GM19468 (cell line): Measurements from ENCODE around the gene WDR91.

ENCODE experiments used
- ATAC-seq: cut with Tn5 transposase; IDR thresholded peaks from one replicate; pipeline ENCODE4 v1.9.1; 2021; ENCODE audit warnings: mild to moderate bottlenecking, moderate library complexity, moderate number of reproducible peaks; ENCODE audit not compliant: unreplicated experiment; ENCODE audit errors: extremely low read depth

The WDR91 gene

DNA sequence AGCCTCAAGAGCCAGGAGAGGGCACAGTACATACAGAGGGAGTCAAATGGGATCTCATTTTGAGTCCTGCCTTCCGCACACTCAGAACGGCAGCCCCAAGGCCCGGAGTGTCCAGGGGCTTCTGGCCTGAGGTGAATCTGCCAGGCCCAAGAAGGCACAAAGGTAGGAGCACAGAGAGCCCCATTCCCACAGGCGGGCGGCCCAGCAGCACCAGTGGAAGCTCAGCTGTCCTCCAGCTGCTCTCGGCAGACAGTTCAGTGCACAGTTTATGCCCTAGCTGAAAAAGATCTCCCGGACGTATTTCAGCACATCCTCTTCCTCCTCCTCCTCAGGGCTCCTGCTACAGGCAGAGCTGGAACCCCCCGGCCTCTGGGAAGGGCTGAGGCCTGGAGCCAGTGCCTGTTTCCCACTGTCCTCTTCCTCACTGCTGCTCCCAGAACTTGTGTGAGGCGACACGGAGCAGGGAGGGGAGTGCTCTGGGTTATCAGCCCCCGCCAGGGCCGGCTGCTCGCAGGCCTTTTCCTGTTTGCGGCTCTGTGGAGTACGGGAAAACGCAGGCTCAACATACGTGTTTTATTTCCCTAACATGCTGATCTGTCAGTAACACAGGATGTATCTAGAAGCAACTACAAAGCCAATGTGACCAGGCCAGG lies 44.9 kb downstream of the WDR91 start:
- ATAC-seq = no peak

DNA sequence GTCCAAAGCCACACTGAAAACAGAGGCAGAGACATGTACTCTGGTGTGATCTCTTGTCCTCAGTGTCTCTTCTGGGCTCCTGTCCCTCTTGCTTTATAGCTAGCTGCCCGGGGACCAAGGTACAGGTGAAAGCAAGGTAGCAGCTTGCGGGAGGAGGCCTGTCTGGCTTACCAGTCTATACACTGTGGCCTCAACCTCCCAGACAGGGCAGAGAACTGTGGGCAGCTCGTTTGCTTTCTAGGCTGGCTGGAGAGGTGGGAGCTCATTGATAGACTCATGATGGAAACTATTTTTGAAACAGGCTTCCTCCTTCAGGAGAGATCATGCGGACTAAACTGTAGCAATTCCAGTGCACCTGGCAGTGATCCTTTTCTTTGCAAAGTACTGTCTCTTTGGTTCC lies 45.5 kb downstream of the WDR91 start:
- no peak for ATAC-seq

DNA sequence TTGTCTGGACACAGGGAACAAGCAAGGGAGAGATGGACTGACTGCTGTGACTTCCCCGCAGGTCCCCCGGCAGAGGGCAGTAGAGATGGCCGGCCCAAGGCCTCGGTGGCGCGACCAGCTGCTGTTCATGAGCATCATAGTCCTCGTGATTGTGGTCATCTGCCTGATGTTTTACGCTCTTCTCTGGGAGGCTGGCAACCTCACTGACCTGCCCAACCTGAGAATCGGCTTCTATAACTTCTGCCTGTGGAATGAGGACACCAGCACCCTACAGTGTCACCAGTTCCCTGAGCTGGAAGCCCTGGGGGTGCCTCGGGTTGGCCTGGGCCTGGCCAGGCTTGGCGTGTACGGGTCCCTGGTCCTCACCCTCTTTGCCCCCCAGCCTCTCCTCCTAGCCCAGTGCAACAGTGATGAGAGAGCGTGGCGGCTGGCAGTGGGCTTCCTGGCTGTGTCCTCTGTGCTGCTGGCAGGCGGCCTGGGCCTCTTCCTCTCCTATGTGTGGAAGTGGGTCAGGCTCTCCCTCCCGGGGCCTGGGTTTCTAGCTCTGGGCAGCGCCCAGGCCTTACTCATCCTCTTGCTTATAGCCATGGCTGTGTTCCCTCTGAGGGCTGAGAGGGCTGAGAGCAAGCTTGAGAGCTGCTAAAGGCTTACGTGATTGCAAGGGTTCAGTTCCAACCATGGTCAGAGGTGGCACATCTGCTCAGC lies 46.8 kb downstream of the WDR91 start:
- ATAC-seq = no peak

DNA sequence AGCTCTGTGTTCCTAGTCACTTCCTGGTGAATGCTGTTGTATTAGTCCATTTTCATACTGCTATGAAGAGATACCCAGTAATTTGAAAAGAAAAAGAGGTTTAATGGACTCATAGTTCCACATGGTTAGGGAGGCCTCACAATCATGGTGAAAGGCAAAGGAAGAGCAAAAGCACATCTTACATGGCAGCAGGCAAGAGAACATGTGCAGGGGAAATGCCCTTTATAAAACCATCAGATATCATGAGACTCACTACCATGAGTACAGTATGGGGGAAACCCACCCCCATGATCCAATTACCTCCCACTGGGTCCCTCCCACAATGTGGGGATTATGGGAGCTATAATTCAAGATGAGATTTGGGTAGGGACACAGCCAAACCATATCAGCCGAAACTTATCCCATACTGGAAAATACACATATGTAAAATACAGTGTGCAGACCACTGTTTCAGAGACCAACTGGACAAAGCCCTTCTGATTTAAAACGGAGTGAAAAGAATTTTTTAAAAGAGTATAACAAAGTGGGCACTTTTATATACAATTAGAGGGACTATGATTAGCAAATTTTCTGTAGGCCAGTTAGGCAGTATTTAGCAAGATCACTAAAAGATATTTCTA lies 48.8 kb downstream of the WDR91 start:
- no peak for ATAC-seq

DNA sequence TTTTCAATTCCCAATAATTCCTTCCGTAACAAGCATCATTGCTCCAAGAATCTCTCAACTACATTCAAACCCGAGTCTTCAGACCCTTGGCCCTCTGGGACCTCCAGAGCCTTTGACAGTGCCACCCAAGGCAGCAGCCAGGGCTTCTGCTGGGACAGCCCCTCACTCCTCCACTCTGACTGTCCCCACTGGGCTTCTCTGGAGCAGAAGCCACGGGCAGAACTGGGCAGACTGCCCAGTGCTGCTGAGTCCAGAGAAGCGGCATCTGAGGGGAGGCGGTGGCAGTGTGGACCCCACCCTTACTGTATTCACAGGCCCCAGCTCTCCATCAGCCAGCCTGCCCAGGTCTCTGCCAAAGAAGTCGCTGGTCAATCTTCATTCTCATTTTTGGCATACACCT lies 49.7 kb downstream of the WDR91 start:
- no peak for ATAC-seq

DNA sequence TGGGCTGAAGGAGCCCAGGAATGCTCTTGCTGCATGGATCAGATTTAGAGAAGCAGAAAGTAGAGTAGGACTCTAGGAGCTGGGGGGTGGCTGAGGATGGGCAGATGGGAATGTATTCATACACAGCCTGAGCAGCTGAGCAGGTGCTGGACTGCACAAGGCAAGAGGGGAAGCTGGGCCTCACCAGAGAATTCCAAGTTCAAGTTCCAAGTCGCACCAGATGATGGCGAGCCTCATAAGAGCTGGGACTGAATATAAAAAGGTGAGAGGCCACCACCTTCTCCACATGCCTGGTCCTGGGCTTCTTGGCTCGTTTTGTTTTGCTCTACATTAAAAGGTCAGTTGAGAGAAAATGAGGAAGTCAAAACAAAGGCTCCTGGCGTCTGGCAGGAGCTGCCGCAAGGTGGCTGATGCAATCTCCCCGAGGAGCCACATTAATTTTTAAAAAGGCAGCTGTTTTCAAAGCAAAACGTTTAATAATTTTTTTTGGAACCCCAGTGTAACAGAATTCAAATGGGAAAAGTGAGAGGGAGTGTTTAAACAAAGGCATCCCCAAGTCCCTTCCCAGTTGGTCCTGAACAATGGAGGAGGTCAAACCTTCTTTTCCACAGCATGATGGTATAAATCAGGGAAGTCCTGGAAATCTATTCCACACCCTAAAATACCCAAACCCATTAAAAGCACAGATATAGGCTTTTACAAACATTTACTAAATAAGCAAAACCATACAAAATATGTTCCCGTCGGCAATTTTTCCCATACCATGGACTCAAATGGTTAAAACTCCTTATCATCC lies 50.3 kb downstream of the WDR91 start:
- ATAC-seq = no peak

DNA sequence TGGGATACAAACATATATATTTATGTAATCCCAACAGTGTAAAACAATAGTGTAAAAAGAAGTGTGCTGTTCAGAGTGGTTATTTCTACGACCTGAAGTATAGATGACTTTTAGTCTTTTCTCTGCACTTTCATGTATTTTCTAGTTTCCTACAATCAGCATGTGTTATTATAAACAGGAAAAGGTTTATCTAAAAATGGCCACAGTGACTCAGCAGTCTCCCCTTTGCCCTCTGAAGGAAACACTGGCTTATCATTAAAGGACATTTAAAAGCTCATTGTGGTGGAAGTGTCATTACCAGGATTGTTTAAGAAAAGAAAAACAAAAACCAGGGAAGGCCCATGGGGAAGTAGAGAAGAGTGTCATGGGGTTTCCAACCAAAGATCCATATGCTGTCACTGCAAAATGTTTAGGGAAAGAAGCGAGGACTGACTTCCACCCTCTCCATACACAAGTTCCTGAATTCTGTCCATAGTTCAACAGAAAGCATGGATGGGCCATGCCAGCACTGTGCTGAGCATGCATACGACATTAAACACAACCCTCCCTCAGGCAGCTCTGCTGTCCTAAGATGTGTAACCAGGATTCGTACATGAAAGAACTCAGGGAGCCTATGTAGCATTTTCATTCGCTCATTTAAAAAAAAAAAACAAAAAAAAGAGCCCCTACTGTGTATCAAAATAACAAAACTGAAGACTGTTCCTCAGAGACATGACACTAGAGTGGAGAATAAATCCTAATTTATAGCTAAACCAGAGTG lies 51.0 kb downstream of the WDR91 start:
- no peak for ATAC-seq

DNA sequence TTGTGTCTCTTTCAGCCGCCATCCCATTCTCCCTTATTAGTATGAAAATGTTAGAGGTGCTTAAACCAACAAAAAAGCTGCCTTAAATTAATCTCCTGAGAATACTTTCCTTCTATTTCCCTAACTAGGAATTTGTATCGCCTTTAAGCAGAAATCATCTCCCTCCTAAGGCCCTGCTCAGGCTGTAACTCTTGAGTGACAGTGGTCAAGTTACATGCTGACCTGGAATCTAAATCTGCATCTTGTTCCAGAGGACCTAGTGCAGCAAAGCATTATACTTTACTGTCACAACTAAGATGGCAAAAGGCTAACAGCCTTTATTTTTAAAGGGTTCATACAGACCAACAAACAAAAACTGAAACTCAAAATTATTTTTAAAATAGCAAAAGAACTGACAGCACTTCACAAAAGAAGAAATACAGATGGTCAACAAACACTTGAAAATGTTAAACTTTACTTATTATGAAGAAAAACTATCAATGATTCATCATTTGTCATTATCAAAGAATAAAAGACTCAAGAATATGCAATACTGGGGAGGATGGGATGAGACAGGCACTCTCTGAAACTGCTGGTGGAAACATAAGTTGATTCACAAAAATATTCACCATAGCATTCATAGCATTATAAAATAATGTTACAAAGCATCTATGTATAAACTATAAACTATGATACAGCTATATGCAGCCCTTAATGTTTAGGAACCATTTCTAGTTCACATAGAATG lies 51.8 kb downstream of the WDR91 start:
- ATAC-seq = no peak

DNA sequence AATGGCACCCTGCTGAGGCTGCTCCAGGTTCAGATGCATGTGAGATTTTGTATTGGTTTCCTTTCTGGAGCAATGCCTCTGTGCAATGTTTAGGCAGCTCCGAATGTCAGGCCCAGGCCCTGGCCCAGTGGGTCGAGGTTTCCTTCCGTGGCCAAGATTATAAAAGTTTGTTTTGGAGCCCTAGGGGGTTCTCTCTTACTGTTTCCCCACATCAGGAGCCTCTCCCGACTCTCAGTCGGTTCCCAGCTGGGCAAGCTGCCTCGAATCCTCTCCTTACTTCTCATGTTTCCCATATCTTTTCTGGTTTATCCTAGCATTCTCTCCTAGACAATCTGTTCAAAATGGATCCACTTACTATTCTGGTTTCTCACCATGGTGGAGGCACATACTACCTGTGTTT lies 52.5 kb downstream of the WDR91 start:
- no peak for ATAC-seq

DNA sequence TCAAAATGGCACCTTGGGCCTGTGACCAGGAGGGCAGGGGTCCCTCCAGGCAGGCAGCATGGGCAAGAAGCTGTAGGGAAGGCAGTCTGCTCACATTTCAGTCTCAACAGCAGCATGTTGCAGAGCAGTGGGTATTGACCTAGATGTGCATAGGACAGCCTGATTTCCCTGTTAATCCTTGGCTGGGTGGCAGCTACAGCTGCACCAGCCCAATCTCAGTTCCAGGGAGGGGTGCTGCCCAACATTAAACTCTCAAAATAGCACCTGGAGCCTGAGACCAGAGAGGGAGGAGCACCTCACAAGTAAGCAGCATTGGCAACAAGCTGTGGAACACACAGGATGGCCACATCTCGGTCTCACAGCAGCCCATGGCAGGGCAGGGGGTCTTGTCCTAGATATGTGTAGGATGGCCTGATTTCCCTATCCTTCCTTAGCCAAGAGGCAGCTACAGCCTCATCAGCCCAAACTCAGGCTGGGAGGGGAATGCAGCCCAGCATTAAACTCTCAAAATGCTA lies 53.1 kb downstream of the WDR91 start:
- ATAC-seq = no peak

DNA sequence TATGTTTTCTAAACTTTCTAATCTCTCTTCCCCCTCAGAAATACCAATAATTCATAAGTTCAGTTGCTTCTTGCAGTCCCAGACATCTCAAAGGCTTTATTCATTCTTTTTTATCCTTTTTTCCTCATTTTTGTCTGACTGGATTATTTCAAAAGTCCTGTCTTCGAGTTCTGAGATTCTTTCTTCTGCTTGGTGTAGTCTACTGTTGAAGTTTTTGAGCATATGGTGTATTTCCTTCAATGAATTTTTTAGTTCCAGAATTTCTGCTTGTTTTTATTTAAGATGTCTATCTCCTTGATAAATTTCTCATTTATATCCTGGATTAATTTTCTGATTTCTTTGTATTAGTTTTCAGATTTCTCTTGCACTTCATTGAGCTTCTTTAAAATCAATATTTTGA lies 55.0 kb downstream of the WDR91 start:
- ATAC-seq = no peak

DNA sequence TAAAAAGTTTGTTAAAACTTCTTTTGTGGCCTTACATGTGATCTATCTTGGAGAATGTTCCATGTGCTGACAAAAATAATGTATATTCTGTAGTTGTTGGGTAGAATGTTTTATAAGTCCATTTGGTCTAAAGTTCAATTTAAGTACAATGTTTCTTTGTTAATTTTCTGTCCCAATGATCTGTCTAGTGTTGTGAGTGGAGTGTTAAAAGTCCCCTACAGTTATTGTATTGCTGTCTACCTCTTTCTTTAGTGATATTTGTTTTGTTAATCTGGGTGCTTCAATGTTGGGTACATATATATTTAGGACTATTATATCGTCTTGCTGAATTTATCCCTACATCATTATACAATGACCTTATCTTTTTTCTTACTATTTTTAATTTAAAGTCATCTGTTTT lies 56.6 kb downstream of the WDR91 start:
- no peak for ATAC-seq

DNA sequence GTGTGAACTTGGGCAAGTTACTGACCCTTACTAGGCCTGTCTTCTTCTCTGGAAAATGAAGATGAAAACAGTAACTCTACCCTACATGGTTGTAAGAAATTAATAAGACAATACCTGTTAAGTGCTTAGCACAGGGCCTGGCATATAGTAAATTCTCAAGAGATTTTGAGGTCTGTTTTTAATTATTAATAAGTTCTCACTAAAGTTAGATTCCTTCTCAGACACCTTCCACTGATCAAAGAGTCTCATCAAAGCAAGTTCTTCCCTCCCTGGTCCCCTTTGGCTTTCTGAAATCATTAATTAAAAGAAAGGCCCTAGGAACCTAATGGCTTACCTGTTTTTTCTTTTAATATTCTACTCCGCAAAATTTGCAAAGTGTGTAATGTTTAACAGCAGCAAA lies 58.9 kb downstream of the WDR91 start:
- ATAC-seq = no peak

DNA sequence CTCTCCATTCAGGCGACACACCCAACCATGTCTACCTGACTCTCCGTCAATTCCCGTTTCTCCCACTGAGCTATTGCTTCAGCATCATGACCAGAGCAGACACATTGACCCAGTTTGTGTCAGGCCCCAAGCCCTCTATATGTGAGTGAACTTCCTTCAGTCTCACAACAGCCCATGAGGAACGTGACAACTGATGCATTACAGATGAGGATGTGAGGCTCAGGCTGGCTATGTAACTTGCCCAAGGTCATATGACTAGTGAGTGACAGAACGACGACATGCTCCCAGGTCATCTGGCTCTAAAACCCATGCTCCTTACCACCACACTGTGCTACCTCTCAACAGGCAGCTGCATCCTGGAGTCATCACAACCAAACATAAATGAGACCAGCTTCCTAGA lies 59.8 kb downstream of the WDR91 start:
- ATAC-seq = no peak

DNA sequence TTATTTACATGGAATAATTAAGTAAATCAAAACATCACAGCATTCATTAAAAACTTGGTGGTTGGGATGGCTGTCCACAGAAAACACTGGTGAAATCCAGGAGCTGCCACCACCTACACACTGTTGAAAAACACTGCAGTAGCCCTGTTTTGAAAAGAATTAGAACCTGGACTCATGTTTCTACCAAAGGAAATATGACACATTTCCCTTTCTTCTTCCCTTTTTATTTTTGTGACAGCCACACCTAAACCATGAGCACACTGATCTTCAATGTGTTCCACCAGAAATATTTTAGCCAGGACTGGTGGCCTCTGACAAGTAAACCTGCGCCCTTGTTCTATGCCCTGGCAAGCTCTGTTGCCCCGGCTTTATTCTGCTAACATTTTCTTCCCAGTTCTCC lies 60.2 kb downstream of the WDR91 start:
- no peak for ATAC-seq

DNA sequence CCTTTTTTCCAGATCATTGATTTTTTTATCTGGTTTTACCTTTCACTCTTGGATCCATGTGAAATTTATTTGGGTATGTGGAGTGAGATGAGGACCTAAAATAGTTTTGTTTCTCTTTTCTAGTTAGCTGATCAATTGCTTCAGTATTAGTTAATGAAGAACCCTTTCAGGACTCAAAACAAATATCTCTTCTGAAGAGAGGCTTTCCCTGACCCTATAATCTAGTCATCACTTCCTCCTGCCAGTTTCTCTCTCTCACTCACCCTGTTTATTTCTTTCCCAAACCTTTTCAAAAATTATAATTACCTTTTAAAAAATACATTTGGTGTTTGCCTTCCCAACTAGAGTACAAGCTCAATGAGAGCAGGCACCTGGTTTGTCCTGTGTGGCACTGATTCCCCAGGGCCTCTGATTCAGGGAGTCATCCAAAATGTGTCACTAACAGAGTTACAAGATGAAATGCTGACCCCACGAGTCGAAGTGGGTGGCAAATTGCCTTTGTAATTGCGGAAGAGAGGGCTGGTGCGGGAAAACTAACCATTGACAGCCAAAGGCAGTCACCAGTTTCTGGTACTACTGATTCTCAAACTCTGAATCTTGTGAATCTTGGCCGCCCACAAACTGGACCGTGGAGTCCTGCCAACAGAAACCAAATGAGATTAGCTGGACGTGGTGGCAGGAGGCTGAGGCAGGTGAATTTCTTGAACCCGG lies 61.1 kb downstream of the WDR91 start:
- ATAC-seq = no peak

DNA sequence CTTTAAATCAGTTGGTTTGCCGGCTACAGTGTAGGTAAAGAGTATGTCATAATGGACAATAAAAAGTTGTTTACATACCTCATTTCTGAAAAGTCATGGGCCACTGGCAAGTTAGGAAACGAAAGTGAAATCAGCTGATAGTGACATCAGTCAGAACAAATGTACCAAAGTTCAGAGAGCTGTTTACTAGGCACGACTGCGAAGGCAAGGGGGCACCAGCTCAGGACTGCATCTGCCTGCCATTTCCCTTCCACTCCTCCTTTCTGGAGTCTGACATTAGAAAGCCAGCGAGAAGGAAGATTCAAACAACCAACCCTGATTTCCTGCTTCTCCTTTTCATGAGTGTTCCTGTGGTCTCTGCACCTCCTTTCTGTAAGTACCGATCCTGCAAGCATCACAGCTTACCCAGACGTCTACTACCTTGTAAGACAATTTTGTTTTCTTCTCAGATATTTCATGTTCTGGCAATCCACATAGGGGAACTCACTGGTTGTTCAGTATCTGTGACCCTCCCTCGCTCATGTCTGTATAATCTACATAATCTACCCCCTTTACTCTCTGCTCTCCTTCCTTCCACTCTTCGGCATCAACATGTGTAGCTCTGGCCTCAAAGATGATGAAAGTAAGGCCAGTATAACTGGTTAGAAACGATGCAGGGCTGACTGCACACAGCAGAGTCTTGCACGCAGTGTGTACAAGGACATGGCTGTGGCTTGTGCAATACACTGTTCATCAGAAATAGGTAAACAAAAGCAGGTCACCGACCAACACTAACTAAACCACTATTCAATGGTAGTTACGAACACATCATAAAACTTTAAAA lies 63.2 kb downstream of the WDR91 start, which contains the start of gene TMEM140:
TSS of gene TMEM140 (plus strand) at position 174 of the 823 bp plus-strand sequence. CDS start 16,370 bp downstream, outside the sequence.
- peak; percentile 64 for ATAC-seq
